NK-92 treated with Interleukin-12 subunit alpha and Interleukin-12 subunit beta, amount 100 ng/mL, for 24 hours (cell line): Measurements from ENCODE around the gene FDX2.
"Not testable (repeated sequence)": the region's sequence is repeated elsewhere in the genome, so short reads cannot be mapped to it uniquely, and the experiment has no call there.

Experiments used
- DNase-seq: peaks from one replicate; lab custom pipeline; 2025; lab: John Stamatoyannopoulos, UW

FDX2 gene

DNA sequence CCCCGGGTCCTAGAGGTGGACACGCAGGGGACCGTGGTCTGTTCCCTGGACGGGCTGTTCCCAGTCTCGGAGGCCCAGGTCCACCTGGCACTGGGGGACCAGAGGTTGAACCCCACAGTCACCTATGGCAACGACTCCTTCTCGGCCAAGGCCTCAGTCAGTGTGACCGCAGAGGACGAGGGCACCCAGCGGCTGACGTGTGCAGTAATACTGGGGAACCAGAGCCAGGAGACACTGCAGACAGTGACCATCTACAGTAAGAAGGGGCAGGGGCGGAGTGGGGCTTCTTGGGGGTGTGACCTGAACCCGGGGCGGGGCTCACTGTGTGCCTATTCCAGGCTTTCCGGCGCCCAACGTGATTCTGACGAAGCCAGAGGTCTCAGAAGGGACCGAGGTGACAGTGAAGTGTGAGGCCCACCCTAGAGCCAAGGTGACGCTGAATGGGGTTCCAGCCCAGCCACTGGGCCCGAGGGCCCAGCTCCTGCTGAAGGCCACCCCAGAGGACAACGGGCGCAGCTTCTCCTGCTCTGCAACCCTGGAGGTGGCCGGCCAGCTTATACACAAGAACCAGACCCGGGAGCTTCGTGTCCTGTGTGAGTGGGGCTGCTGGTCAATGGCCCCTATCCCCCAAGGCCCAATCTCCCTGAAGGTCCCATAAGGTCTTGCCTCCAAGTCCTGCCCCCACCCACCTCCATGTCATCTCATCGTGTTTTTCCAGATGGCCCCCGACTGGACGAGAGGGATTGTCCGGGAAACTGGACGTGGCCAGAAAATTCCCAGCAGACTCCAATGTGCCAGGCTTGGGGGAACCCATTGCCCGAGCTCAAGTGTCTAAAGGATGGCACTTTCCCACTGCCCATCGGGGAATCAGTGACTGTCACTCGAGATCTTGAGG, 31.5 kb downstream of the FDX2 start:
- no peak for DNase-seq

DNA sequence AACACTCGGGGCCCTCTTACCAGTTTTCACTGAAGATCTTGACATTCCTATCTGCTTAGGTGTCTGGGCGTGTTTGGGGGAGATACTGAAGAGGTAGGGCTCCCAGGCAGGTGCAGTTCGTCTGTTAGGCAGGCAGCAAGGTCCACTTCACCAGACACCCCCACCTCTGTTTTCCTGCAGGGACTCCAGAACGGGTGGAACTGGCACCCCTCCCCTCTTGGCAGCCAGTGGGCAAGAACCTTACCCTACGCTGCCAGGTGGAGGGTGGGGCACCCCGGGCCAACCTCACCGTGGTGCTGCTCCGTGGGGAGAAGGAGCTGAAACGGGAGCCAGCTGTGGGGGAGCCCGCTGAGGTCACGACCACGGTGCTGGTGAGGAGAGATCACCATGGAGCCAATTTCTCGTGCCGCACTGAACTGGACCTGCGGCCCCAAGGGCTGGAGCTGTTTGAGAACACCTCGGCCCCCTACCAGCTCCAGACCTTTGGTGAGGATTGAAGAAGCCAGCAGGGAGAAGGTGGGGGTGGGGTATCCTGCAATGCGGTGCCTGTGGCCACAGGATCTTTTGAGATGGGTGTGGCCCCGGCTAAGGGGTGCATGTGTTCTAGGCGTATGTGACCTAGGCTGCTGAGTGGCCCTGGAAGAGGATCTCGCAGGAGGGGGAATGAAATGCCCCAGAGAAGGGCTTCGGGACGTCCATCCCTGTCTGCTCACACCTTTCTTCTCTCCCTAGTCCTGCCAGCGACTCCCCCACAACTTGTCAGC, 32.3 kb downstream of the FDX2 start:
- no peak for DNase-seq

DNA sequence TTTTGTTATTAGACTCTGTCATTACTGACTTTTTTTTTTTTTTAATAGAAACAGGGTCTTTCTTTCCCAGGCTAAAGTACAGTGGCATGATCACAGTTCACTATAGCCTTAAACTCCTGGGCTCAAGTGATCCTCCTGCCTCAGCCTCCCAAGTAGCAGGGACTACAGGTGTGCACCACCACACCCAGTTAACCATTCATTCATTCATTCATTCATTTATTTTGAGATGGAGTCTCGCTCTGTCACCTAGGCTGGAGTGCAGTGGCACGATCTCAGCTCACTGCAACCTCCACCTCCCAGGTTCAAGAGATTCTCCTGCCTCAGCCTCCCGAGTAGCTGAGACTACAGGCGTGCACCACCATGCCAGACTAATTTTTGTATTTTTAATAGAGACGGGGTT, 33.8 kb downstream of the FDX2 start:
- not testable (repeated sequence) for DNase-seq

GRCh38 chr19:10279737-10280442, 35.9 kb downstream of the FDX2 start:
- DNase-seq, result no peak

- DNase-seq, result no peak
Observed at GRCh38 chr19:10278935-10279334, 36.9 kb downstream of the FDX2 start.

DNA sequence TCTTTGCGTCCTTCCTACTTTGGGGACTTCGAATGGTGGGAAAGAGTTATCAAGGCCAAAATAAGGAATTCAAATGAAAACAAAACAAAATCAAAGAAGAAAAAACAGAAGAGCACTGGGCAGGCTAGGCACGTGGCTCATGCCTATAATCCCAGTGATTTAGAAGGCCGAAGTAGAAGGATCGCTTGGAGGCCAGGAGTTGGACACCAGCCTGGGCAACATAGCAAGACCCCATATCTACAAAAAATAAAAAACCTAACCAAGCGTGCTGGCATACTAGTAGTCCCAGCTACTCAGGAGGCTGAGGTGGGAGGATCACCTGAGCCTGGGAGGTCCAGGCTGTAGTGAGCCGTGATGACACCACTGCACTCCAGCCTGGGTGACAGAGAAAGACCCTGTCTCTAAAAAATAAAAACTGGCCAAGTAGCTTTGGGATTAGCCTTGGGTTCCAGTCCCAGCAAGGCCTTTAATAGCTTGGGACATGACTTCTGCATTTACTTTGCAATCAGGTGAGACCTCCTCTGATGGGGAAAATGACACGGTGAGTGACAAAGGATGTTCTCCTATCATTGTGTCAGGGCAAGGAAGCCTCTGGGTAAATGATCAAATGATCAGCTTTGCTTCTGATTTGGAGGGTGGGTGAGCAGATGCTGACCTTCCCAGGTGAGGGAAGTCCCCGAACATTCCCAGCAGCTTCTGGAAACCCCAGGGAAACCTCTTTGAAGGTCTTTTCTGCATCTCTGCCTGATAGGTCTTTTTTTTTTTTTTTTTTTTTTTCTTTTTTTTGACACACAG, 37.8 kb downstream of the FDX2 start:
- DNase-seq, result no peak

- DNase-seq, result no peak
Observed at GRCh38 chr19:10274589-10274988, 41.2 kb downstream of the FDX2 start.

DNA sequence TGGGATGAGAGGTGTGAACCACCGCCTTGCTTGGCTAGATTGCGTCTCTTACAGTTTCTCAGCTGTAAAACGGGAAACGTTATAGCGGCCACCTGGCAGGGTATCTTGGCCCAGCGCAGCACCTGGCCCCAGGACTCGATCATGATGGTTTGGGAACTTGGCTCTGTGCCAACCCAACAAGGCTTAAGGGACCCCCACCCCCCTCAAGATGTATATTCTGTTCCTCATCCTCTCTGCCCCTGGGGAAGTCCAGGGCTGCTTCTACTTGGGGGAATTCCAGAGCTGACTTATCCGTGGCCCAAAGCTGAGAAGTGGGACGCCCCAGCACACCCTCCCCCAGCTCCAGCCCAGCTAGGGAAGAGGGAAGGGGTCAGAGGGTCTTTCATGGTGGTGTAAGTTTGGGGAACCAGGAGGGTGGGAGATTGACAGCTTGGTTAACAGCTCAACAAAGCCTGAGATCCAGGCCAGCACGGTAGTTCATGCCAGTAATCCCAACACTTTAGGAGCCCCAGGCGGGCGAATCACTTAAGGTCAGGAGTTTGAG, 44.2 kb downstream of the FDX2 start:
- DNase-seq, result no peak

- DNase-seq, result peak; percentile 87
Observed at GRCh38 chr19:10270616-10271394, 45.0 kb downstream of the FDX2 start, which contains the start of gene ICAM1. Gene ICAM1 (plus strand): TSS chr19:10271120. CDS start chr19:10271160, 40 bp downstream.

GRCh38 chr19:10270180-10270615, 45.6 kb downstream of the FDX2 start:
- peak; percentile 89 for DNase-seq

- peak; percentile 84 for DNase-seq
Observed at GRCh38 chr19:10269333-10270179, 46.3 kb downstream of the FDX2 start.

DNA sequence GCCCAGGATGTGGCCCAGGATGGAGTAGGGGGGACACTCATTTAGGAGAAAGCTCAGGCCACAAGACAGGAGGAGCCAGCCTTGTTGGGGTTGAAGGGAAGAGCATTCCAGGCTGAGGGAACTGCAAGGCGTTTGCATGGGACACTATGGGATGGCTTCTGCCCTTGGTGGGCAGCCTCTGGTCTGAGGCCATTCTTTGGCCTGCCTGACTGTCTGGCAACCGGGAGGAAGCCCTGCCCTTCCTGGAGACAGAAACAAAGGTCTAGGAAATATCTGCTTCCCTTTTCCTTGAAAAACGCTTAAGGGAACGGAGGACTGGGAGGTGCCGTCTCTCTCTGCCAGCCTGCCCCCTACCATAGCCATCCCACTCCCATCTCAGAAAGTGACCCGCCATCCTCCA, 47.7 kb downstream of the FDX2 start:
- DNase-seq, result no peak

- DNase-seq, result no peak
Observed at GRCh38 chr19:10266706-10267105, 49.1 kb downstream of the FDX2 start.

DNA sequence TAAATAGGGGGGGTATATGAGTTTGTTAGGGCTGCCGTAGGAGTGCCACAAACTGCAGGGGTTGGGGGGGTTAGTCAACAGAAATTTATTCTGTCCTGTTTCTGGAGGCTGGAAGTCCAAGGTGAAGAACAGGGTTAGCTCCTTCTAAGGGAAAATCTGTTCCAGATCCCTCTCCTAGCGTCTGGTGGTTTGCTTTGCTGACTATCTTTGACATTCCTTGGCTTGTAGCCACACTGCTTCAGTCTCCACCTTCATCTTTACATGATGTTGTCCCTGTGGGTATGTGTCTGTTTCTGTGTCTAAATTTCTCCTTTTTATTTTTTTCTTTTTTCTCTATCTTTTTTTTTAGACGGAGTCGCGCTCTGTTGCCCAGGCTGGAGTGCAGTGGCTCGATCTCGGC, 53.0 kb downstream of the FDX2 start:
- DNase-seq, result no peak

- DNase-seq, result no peak
Observed at GRCh38 chr19:10260141-10260584, 55.7 kb downstream of the FDX2 start.
